WTC11 (cell line): ENCODE results near the gene TMEM79. TPM values are rescaled to one million over a fixed set of nuclear protein-coding genes. Genes with fewer than 3 reads are reported as not detected.

ENCODE experiments used
- ATAC-seq: fragments of 200-7000 bp; cut with Tn5 transposase; 2 replicates; pipeline ENCODE4 v1.10.0; 2021; ENCODE audit warnings: mild to moderate bottlenecking, moderate library complexity
- CTCF ChIA-PET: fragments of 300-600 bp; sonication (Branson Sonifier 250); formaldehyde crosslinking; loops from one replicate; lab custom pipeline; 2021; ENCODE audit warnings: antibody characterized with exemption; lab: Charles Lee
- POLR2A ChIA-PET: fragments of 350-600 bp; sonication (Branson Sonifier 250); formaldehyde crosslinking; loops from one replicate; lab custom pipeline; 2021; ENCODE audit warnings: antibody characterized with exemption; lab: Charles Lee
- DNase-seq: peaks from one replicate; pipeline ENCODE4 v3.0.0; 2021; ENCODE audit warnings: low spot score
- H3K27ac Mint-ChIP-seq: 2 replicates; pipeline ENCODE4 v1.8.0; 2021; ENCODE audit warnings: mixed read lengths
- H3K27me3 Mint-ChIP-seq: 2 replicates; pipeline ENCODE4 v1.8.0; 2021; ENCODE audit warnings: low read depth, mild to moderate bottlenecking, moderate library complexity, mixed read lengths
- H3K36me3 Mint-ChIP-seq: 2 replicates; pipeline ENCODE4 v1.8.0; 2021; ENCODE audit warnings: mixed read lengths
- H3K4me1 Mint-ChIP-seq: 2 replicates; pipeline ENCODE4 v1.8.0; 2022; ENCODE audit warnings: mixed read lengths
- H3K4me3 Mint-ChIP-seq: 2 replicates; pipeline ENCODE4 v1.8.0; 2021; ENCODE audit warnings: mild to moderate bottlenecking, moderate library complexity, mixed read lengths
- H3K9me3 Mint-ChIP-seq: 2 replicates; pipeline ENCODE4 v1.8.0; 2021; ENCODE audit warnings: mixed read lengths
- CREM ChIP-seq: sonication (generic); formaldehyde crosslinking; IDR thresholded peaks from 2 replicates; pipeline ENCODE4 v1.8.1; 2022; ENCODE audit warnings: mild to moderate bottlenecking, missing genetic modification reagents, moderate library complexity
- EMX1 ChIP-seq: fragments of 250-450 bp; sonication (Bioruptor Pico); IDR thresholded peaks from 2 replicates; pipeline ENCODE4 v1.8.0; 2021; ENCODE audit warnings: mild to moderate bottlenecking
- ETV6 ChIP-seq: sonication (generic); formaldehyde crosslinking; IDR thresholded peaks from 2 replicates; pipeline ENCODE4 v1.8.1; 2022; ENCODE audit warnings: mild to moderate bottlenecking, missing genetic modification reagents
- FOXP1 ChIP-seq: sonication (generic); formaldehyde crosslinking; IDR thresholded peaks from 2 replicates; pipeline ENCODE4 v1.8.0; 2022; ENCODE audit warnings: missing genetic modification reagents, mild to moderate bottlenecking, moderate library complexity, borderline replicate concordance
- GABPB1 ChIP-seq: sonication (generic); formaldehyde crosslinking; IDR thresholded peaks from 2 replicates; pipeline ENCODE4 v1.8.1; 2023; ENCODE audit warnings: mild to moderate bottlenecking, missing genetic modification reagents
- GRHL2 ChIP-seq: fragments of 250-450 bp; sonication (Bioruptor Pico); IDR thresholded peaks from 2 replicates; pipeline ENCODE4 v1.8.0; 2022; ENCODE audit warnings: mild to moderate bottlenecking, moderate library complexity; ENCODE audit not compliant: insufficient replicate concordance, severe bottlenecking
- IRF2 ChIP-seq: sonication (generic); formaldehyde crosslinking; IDR thresholded peaks from 2 replicates; pipeline ENCODE4 v1.8.0; 2022; ENCODE audit warnings: low read depth, missing genetic modification reagents, borderline replicate concordance
- NFATC4 ChIP-seq: fragments of 250-450 bp; sonication (Bioruptor Pico); IDR thresholded peaks from 2 replicates; pipeline ENCODE4 v1.9.0; 2021; ENCODE audit warnings: mild to moderate bottlenecking
- NFYB ChIP-seq: sonication (generic); formaldehyde crosslinking; conservative IDR thresholded peaks from 2 replicates; pipeline ENCODE4 v1.8.0; 2022; ENCODE audit warnings: low read depth, missing genetic modification reagents
- PRRX2 ChIP-seq: fragments of 250-450 bp; sonication (Bioruptor Pico); IDR thresholded peaks from 2 replicates; pipeline ENCODE4 v1.8.0; 2021; ENCODE audit warnings: mild to moderate bottlenecking
- SMAD3 ChIP-seq: sonication (generic); formaldehyde crosslinking; IDR thresholded peaks from 2 replicates; pipeline ENCODE4 v1.8.0; 2022; ENCODE audit warnings: missing genetic modification reagents, mild to moderate bottlenecking, borderline replicate concordance
- SP1 ChIP-seq: sonication (generic); formaldehyde crosslinking; conservative IDR thresholded peaks from 2 replicates; pipeline ENCODE4 v1.8.1; 2022; ENCODE audit warnings: missing genetic modification reagents
- TEAD1 ChIP-seq: sonication (generic); formaldehyde crosslinking; IDR thresholded peaks from 2 replicates; pipeline ENCODE4 v1.8.0; 2022; ENCODE audit warnings: mild to moderate bottlenecking, missing genetic modification reagents
- total RNA-seq: library from RNA; stranded (reverse); gene quantifications from 3 replicates; pipeline ENCODE4 v1.2.3, GENCODE V29; 2021
- TF ChIP-seq, protein P1 (sequence below): sonication (generic); formaldehyde crosslinking; IDR thresholded peaks from 2 replicates; pipeline ENCODE4 v1.8.1; 2022; ENCODE audit warnings: low read depth, missing genetic modification reagents, borderline replicate concordance
- TF ChIP-seq, protein P2 (sequence below): sonication (generic); formaldehyde crosslinking; IDR thresholded peaks from 2 replicates; pipeline ENCODE4 v1.8.0; 2022; ENCODE audit warnings: mild to moderate bottlenecking, missing genetic modification reagents
- TF ChIP-seq, protein P3 (sequence below): sonication (generic); formaldehyde crosslinking; IDR thresholded peaks from 2 replicates; pipeline ENCODE4 v1.8.1; 2023; ENCODE audit warnings: mild to moderate bottlenecking, missing genetic modification reagents, moderate library complexity
- TF ChIP-seq, protein P4 (sequence below): sonication (generic); formaldehyde crosslinking; IDR thresholded peaks from 2 replicates; pipeline ENCODE4 v1.8.0; 2022; ENCODE audit warnings: mild to moderate bottlenecking, missing genetic modification reagents
- TF ChIP-seq, protein P5 (sequence below): sonication (generic); formaldehyde crosslinking; IDR thresholded peaks from 2 replicates; pipeline ENCODE4 v1.8.0; 2023; ENCODE audit warnings: missing genetic modification reagents, mild to moderate bottlenecking, borderline replicate concordance
- TF ChIP-seq, protein P6 (sequence below): fragments of 250-450 bp; sonication (Bioruptor Pico); IDR thresholded peaks from 2 replicates; pipeline ENCODE4 v1.8.0; 2021; ENCODE audit warnings: mild to moderate bottlenecking
- TF ChIP-seq, protein P7 (sequence below): fragments of 250-450 bp; sonication (Bioruptor Pico); conservative IDR thresholded peaks from 2 replicates; pipeline ENCODE4 v1.9.0; 2021; ENCODE audit warnings: mild to moderate bottlenecking

The TMEM79 gene
- total RNA-seq, 1 experiment from 2014 or later: 2.2 TPM

DNA sequence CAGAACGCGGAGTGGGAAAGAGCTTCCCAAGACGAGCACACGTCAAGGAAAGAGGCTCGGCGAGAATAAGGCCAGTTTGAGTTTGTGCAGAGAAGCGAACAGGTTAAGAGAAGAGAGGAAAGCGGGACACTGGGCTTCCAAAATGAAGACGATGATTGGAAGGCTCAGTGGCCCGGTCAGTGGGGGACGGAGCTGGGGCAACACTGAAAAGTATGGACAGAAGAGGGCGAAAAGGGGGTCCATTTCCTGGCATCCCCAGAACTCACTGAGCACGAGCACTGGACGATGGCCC is 53.7 kb downstream of the TMEM79 start:
- DNase-seq: no peak
- TF ChIP-seq, protein P1, sequence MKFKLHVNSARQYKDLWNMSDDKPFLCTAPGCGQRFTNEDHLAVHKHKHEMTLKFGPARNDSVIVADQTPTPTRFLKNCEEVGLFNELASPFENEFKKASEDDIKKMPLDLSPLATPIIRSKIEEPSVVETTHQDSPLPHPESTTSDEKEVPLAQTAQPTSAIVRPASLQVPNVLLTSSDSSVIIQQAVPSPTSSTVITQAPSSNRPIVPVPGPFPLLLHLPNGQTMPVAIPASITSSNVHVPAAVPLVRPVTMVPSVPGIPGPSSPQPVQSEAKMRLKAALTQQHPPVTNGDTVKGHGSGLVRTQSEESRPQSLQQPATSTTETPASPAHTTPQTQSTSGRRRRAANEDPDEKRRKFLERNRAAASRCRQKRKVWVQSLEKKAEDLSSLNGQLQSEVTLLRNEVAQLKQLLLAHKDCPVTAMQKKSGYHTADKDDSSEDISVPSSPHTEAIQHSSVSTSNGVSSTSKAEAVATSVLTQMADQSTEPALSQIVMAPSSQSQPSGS (CRISPR knock-in tag): no peak
- TF ChIP-seq, protein P2, sequence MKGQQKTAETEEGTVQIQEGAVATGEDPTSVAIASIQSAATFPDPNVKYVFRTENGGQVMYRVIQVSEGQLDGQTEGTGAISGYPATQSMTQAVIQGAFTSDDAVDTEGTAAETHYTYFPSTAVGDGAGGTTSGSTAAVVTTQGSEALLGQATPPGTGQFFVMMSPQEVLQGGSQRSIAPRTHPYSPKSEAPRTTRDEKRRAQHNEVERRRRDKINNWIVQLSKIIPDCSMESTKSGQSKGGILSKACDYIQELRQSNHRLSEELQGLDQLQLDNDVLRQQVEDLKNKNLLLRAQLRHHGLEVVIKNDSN (CRISPR knock-in tag): 0 out of 2 replicates have a peak, but pooled peaks have one; percentile 12
- TF ChIP-seq, all 79 proteins: peak for 1
- Mint-ChIP-seq H3K27me3 (no peaks in the 10 kb centered on the region), H3K4me1 (peaks cover 18% of the 10 kb centered on the region), H3K27ac (peak overlapping the region; percentile 96), H3K9me3 (no peaks in the 10 kb centered on the region), H3K36me3 (peaks cover 37% of the 10 kb centered on the region), H3K4me3 (peak overlapping the region; percentile 99)
- ATAC-seq: no peak
- POLR2A ChIA-PET: interaction anchor here (0.6 to 2.4 kb wide), 4 partner anchors 55 to 330 kb away, joined by 3 to 10 read pairs (median 4); partner anchors contain the start of gene SMG5
- CTCF ChIA-PET: interaction anchor here (0.6 to 3.0 kb wide), 10 partner anchors 18 to 196 kb away, joined by 3 to 14 read pairs (median 4); partner anchors contain the start of genes PMF1, SLC25A44 and SMG5

DNA sequence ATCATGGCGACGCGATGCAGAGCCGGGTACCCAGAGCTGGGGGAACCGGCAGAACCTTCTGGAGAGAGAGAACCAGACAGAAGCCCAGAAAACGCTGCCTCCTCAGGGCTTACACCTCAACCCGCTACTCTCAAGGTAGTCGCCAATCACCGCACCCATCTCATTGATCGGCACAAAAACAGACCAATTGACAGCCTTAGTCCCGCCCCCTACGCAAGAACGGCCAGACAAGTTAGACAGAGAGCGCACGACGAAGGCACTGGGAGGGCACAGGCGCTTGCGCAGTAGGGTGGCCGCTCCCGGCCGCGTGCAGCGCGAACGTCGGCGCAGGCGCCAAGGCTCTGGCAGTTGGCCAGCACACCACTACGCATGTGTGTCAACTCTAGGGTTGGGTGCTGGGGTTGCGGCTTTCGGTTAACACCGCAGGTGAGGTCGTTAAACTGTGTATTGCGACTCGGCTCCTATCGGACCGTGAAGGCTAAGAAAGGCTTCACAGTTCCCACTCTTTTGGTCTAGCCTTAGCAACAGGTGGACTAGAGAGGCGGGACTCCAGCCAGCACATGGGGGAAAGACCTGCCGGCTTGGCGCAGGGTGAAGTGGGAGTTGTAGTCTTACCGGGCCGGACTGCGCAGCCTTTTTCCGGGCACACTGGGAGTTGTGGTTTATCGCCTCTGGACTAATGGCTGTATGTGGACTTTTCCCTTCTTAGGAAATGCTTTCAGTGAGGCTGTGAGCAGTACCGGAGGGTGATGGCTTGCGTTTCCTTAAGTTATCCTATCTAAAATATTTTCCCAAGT is 54.3 kb downstream of the TMEM79 start, which contains the start of the genes CCT3 and TSACC:
TSS of gene CCT3 (minus strand) at position 113 of the 797 bp plus-strand sequence. CDS start at position 5, 108 bp downstream.
TSS of gene TSACC (plus strand) at position 347 of the 797 bp plus-strand sequence. CDS start 1,232 bp downstream, outside the sequence.
- Mint-ChIP-seq H3K27ac (peak within 1 kb of the TSS; percentile 96), H3K4me3 (peak within 1 kb of the TSS; percentile 99), H3K9me3 (no peaks in the 10 kb centered on the region), H3K4me1 (peaks cover 18% of the 10 kb centered on the region), H3K27me3 (no peaks in the 10 kb centered on the region), H3K36me3 (peaks cover 32% of the 10 kb centered on the region)
- ChIA-PET POLR2A (interaction anchor here (0.6 to 2.4 kb wide), 4 partner anchors 55 to 330 kb away, joined by 3 to 10 read pairs (median 4); partner anchors contain the start of gene SMG5), CTCF (interaction anchor here (0.6 to 3.0 kb wide), 10 partner anchors 18 to 197 kb away, joined by 3 to 14 read pairs (median 4); partner anchors contain the start of genes PMF1, SLC25A44 and SMG5)
- peak; percentile 98 for DNase-seq
- ATAC-seq: peak; percentile 97
- TF ChIP-seq NFYB (CRISPR knock-in tag) (peak; percentile 100), ETV6 (peak; percentile 62), PRRX2 (CRISPR knock-in tag) (0 out of 2 replicates have a peak, but pooled peaks have one; percentile 43), CREM (CRISPR knock-in tag) (peak; percentile 88), GRHL2 (CRISPR knock-in tag) (no peak), SP1 (CRISPR knock-in tag) (peak; percentile 74), EMX1 (no peak), GABPB1 (CRISPR knock-in tag) (peak; percentile 63; the same call in 1 of the 2 replicates), NFATC4 (no peak), IRF2 (CRISPR knock-in tag) (no peak), FOXP1 (CRISPR knock-in tag) (peak; percentile 31; the same call in 1 of the 2 replicates), SMAD3 (CRISPR knock-in tag) (0 out of 2 replicates have a peak, but pooled peaks have one; percentile 74), TEAD1 (CRISPR knock-in tag) (peak; percentile 34; the same call in 1 of the 2 replicates)
- TF ChIP-seq, protein P3, sequence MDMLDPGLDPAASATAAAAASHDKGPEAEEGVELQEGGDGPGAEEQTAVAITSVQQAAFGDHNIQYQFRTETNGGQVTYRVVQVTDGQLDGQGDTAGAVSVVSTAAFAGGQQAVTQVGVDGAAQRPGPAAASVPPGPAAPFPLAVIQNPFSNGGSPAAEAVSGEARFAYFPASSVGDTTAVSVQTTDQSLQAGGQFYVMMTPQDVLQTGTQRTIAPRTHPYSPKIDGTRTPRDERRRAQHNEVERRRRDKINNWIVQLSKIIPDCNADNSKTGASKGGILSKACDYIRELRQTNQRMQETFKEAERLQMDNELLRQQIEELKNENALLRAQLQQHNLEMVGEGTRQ: peak; percentile 48
- TF ChIP-seq, protein P4, sequence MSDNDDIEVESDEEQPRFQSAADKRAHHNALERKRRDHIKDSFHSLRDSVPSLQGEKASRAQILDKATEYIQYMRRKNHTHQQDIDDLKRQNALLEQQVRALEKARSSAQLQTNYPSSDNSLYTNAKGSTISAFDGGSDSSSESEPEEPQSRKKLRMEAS (CRISPR knock-in tag): peak; percentile 99
- TF ChIP-seq, protein P2 (CRISPR knock-in tag): peak; percentile 71; the same call in 1 of the 2 replicates
- TF ChIP-seq, protein P5, sequence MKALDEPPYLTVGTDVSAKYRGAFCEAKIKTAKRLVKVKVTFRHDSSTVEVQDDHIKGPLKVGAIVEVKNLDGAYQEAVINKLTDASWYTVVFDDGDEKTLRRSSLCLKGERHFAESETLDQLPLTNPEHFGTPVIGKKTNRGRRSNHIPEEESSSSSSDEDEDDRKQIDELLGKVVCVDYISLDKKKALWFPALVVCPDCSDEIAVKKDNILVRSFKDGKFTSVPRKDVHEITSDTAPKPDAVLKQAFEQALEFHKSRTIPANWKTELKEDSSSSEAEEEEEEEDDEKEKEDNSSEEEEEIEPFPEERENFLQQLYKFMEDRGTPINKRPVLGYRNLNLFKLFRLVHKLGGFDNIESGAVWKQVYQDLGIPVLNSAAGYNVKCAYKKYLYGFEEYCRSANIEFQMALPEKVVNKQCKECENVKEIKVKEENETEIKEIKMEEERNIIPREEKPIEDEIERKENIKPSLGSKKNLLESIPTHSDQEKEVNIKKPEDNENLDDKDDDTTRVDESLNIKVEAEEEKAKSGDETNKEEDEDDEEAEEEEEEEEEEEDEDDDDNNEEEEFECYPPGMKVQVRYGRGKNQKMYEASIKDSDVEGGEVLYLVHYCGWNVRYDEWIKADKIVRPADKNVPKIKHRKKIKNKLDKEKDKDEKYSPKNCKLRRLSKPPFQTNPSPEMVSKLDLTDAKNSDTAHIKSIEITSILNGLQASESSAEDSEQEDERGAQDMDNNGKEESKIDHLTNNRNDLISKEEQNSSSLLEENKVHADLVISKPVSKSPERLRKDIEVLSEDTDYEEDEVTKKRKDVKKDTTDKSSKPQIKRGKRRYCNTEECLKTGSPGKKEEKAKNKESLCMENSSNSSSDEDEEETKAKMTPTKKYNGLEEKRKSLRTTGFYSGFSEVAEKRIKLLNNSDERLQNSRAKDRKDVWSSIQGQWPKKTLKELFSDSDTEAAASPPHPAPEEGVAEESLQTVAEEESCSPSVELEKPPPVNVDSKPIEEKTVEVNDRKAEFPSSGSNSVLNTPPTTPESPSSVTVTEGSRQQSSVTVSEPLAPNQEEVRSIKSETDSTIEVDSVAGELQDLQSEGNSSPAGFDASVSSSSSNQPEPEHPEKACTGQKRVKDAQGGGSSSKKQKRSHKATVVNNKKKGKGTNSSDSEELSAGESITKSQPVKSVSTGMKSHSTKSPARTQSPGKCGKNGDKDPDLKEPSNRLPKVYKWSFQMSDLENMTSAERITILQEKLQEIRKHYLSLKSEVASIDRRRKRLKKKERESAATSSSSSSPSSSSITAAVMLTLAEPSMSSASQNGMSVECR: 0 out of 2 replicates have a peak, but pooled peaks have one; percentile 47
- TF ChIP-seq, protein P6, sequence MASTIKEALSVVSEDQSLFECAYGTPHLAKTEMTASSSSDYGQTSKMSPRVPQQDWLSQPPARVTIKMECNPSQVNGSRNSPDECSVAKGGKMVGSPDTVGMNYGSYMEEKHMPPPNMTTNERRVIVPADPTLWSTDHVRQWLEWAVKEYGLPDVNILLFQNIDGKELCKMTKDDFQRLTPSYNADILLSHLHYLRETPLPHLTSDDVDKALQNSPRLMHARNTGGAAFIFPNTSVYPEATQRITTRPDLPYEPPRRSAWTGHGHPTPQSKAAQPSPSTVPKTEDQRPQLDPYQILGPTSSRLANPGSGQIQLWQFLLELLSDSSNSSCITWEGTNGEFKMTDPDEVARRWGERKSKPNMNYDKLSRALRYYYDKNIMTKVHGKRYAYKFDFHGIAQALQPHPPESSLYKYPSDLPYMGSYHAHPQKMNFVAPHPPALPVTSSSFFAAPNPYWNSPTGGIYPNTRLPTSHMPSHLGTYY (CRISPR knock-in tag): no peak
- TF ChIP-seq, protein P7, sequence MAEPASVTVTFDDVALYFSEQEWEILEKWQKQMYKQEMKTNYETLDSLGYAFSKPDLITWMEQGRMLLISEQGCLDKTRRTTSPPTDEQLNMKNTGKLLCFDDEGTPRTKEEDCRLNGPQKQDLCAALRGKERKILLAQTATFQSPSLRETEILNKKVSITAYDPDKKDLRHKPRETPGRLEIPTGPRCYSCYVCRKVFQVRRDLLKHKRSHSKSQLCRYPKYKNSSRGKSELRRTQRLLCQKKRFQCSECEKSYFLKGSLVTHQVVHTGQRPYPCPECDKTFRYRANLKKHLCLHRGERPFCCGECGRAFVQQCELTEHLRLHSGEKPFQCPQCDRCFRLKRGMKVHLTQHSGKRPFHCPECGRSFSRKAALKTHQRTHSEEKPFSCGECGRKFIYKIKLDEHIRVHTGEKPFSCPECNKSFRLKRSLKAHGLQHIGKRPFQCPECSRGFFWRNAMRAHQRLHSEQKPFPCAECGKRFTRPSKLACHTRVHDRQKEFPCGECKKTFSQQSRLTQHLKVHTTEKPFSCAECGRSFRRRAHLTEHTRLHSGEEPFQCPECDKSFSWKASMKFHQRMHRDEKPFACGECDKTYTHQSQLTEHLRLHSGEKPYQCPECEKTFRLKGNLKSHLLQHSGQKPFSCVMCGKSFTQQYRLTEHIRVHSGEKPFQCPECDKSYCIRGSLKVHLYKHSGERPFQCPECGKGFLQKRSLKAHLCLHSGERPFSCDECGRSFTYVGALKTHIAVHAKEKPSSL (CRISPR knock-in tag): no peak
